ENCODE measurements around the gene TAS2R50.

DNA sequence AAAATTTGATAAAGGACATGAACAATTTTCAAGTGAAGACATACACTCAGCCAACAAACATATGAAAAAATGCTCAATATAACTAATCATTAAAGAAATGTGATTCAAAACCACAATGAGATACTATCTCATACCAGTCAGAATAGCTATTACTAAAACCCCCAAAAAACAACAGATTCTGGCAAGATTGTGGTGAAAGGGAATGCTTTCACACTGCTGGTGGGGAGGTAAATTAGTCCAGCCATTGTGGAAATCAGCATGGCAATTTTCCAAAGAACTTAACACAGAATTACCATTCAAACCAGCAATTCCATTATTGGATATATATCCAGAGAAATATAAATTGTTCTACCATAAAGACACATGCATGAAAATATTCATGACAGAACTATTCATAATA, 29.0 kb downstream of the TAS2R50 start:
- TF ChIP-seq CREB1 (CRISPR knock-in tag; IDR thresholded peaks at IDR 0.05; ENCODE audit: low read depth) = no peak
- TF ChIP-seq, protein P1, sequence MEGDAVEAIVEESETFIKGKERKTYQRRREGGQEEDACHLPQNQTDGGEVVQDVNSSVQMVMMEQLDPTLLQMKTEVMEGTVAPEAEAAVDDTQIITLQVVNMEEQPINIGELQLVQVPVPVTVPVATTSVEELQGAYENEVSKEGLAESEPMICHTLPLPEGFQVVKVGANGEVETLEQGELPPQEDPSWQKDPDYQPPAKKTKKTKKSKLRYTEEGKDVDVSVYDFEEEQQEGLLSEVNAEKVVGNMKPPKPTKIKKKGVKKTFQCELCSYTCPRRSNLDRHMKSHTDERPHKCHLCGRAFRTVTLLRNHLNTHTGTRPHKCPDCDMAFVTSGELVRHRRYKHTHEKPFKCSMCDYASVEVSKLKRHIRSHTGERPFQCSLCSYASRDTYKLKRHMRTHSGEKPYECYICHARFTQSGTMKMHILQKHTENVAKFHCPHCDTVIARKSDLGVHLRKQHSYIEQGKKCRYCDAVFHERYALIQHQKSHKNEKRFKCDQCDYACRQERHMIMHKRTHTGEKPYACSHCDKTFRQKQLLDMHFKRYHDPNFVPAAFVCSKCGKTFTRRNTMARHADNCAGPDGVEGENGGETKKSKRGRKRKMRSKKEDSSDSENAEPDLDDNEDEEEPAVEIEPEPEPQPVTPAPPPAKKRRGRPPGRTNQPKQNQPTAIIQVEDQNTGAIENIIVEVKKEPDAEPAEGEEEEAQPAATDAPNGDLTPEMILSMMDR (conservative IDR thresholded peaks at IDR 0.05; ENCODE audit: low read depth in 2 of 2) = no peak
- TF ChIP-seq POLR2AphosphoS5 (IDR thresholded peaks at IDR 0.05; ENCODE audit: low read depth) = no peak
- TF ChIP-seq, protein P2, sequence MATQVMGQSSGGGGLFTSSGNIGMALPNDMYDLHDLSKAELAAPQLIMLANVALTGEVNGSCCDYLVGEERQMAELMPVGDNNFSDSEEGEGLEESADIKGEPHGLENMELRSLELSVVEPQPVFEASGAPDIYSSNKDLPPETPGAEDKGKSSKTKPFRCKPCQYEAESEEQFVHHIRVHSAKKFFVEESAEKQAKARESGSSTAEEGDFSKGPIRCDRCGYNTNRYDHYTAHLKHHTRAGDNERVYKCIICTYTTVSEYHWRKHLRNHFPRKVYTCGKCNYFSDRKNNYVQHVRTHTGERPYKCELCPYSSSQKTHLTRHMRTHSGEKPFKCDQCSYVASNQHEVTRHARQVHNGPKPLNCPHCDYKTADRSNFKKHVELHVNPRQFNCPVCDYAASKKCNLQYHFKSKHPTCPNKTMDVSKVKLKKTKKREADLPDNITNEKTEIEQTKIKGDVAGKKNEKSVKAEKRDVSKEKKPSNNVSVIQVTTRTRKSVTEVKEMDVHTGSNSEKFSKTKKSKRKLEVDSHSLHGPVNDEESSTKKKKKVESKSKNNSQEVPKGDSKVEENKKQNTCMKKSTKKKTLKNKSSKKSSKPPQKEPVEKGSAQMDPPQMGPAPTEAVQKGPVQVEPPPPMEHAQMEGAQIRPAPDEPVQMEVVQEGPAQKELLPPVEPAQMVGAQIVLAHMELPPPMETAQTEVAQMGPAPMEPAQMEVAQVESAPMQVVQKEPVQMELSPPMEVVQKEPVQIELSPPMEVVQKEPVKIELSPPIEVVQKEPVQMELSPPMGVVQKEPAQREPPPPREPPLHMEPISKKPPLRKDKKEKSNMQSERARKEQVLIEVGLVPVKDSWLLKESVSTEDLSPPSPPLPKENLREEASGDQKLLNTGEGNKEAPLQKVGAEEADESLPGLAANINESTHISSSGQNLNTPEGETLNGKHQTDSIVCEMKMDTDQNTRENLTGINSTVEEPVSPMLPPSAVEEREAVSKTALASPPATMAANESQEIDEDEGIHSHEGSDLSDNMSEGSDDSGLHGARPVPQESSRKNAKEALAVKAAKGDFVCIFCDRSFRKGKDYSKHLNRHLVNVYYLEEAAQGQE (IDR thresholded peaks at IDR 0.05; ENCODE audit: unreplicated experiment) = no peak
- no peak for TF ChIP-seq EZH2 (IDR thresholded peaks at IDR 0.05; ENCODE audit: low read depth, unreplicated experiment)
- TF ChIP-seq EZH2phosphoT487 (IDR thresholded peaks at IDR 0.05; ENCODE audit: unreplicated experiment) = no peak
- TF ChIP-seq JUNB (IDR thresholded peaks at IDR 0.05; ENCODE audit: unreplicated experiment) = no peak
- TF ChIP-seq STAT1 (IDR thresholded peaks at IDR 0.05; ENCODE audit: unreplicated experiment) = no peak
- no peak for TF ChIP-seq NANOG (IDR thresholded peaks at IDR 0.05; ENCODE audit: borderline replicate concordance)

Measured in GM23338 (cell line).